ES-I3 (cell line): Measurements from ENCODE around the gene CD63.
"Not testable (repeated sequence)": the region's sequence is repeated elsewhere in the genome, so short reads cannot be mapped to it uniquely, and the experiment has no call there.

Source experiments
- H3K36me3 ChIP-seq: 2 replicates; pipeline ENCODE4 v1.6.1; 2013; ENCODE audit warnings: mild to moderate bottlenecking, low read length, control low read depth, moderate library complexity; ENCODE audit not compliant: insufficient read depth
- H3K4me1 ChIP-seq: 2 replicates; pipeline ENCODE4 v1.6.1; 2013; ENCODE audit warnings: mild to moderate bottlenecking, control low read depth, low read length; ENCODE audit not compliant: insufficient read depth
- H3K9ac ChIP-seq: 2 replicates; pipeline ENCODE4 v1.6.1; 2013; ENCODE audit warnings: low read depth, mild to moderate bottlenecking, low read length, moderate library complexity
- H3K9me3 ChIP-seq: 2 replicates; pipeline ENCODE4 v1.6.1; 2013; ENCODE audit warnings: mild to moderate bottlenecking, low read length, moderate library complexity; ENCODE audit not compliant: control insufficient read depth, insufficient read depth

CD63 gene, protein sequence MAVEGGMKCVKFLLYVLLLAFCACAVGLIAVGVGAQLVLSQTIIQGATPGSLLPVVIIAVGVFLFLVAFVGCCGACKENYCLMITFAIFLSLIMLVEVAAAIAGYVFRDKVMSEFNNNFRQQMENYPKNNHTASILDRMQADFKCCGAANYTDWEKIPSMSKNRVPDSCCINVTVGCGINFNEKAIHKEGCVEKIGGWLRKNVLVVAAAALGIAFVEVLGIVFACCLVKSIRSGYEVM

GRCh38 chr12:55728939-55729818, at the start of gene CD63:
CD63 (minus strand) TSS chr12:55729009; CDS start chr12:55728341, 668 bp downstream.
- H3K4me1 ChIP-seq = peaks cover 5% of the 10 kb centered on the region
- H3K9me3 ChIP-seq = no peaks in the 10 kb centered on the region
- H3K36me3 ChIP-seq = 0 out of 2 replicates have a peak, but pooled peaks cover 5% of the 10 kb centered on the region
- peak within 1 kb of the TSS; percentile 66 for H3K9ac ChIP-seq

DNA sequence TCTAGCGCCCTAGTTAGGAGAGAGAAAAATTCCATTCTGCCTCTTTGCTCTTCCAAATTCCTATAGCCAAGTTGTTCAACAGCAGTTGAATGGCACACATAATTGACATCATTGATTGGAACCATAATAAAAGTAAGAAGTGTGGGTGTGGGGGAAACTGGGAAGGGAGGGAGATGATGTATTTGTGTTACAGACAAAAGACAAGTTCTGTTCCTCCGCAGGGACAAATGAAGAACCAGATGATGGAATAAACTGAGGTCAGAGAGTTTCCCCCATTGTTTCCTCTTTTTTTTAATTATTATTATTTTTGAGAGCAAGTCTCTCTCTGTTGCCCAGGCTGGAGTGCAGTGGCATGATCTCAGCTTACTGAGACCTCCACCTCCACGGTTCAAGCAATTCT, 49.0 kb upstream of the CD63 start:
- H3K4me1 ChIP-seq = no peaks in the 10 kb centered on the region
- H3K36me3 ChIP-seq = peaks cover 8% of the 10 kb centered on the region
- H3K9me3 ChIP-seq = no peaks in the 10 kb centered on the region
- no peak overlapping the region for H3K9ac ChIP-seq

GRCh38 chr12:55771736-55772135, 42.9 kb upstream of the CD63 start:
- Histone ChIP-seq H3K9ac (no peak overlapping the region), H3K4me1 (no peaks in the 10 kb centered on the region), H3K9me3 (no peaks in the 10 kb centered on the region), H3K36me3 (no peaks in the 10 kb centered on the region; the same call in none of the 2 replicates)

- H3K9ac ChIP-seq = no peak overlapping the region
- H3K4me1 ChIP-seq = no peaks in the 10 kb centered on the region
- peaks cover 7% of the 10 kb centered on the region for H3K36me3 ChIP-seq
- no peaks in the 10 kb centered on the region for H3K9me3 ChIP-seq
Measured at GRCh38 chr12:55767156-55767555, 38.3 kb upstream of the CD63 start.

GRCh38 chr12:55765736-55766290, 37.0 kb upstream of the CD63 start:
- Histone ChIP-seq H3K36me3 (peaks cover 11% of the 10 kb centered on the region), H3K9ac (no peak overlapping the region), H3K9me3 (no peaks in the 10 kb centered on the region), H3K4me1 (no peaks in the 10 kb centered on the region)

- Histone ChIP-seq H3K4me1 (no peaks in the 10 kb centered on the region), H3K9ac (no peak overlapping the region), H3K9me3 (no peaks in the 10 kb centered on the region), H3K36me3 (peaks cover 25% of the 10 kb centered on the region)
Measured at GRCh38 chr12:55762646-55763045, 33.8 kb upstream of the CD63 start.

GRCh38 chr12:55760663-55761062, 31.9 kb upstream of the CD63 start:
- no peak overlapping the region for H3K9ac ChIP-seq
- peaks cover 25% of the 10 kb centered on the region for H3K36me3 ChIP-seq
- no peaks in the 10 kb centered on the region for H3K4me1 ChIP-seq
- H3K9me3 ChIP-seq = no peaks in the 10 kb centered on the region

DNA sequence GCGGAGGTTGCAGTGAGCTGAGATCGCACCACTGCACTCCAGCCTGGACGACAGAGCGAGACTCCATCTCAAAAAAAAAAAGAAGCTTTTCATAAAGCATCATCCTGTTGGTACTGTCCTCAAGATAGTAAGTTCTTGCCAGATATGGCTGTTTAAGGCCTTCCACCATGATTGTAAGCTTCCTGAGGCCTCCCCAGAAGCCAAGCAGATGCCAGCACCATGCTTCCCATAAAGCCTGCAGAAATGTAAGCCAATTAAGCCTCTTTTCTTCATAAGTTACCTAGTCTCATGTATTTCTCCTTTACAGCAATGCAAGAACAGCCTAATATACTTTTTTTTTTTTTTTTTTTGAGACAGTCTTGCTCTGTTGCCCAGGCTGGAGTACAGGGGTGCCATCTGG, 29.8 kb upstream of the CD63 start:
- H3K9ac ChIP-seq, H3K9me3 ChIP-seq, H3K4me1 ChIP-seq: not testable (repeated sequence)
- H3K36me3 ChIP-seq = peaks cover 27% of the 10 kb centered on the region

GRCh38 chr12:55757701-55758100, 28.9 kb upstream of the CD63 start:
- Histone ChIP-seq H3K36me3 (peaks cover 26% of the 10 kb centered on the region), H3K4me1 (no peaks in the 10 kb centered on the region), H3K9ac (no peak overlapping the region), H3K9me3 (no peaks in the 10 kb centered on the region)

DNA sequence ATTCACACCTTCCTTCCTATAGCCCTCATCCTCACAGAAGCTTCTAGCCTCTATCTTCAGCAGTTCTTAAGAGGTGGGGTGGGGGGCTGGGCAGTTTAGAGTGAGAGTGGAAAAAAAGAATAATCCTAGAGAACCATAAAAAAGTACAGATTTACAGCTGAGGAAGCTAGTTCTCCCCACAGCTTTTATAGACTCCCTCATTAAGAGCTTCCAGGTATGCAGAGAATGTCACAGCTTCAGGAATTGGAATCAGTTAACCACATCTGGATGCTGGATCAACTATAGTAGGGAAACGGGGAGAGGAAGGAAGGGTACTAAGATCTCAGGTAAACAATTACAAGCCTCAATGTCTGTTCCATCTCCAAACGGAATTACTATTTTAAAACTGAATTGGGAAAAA, 26.4 kb upstream of the CD63 start:
- H3K36me3 ChIP-seq = peaks cover 29% of the 10 kb centered on the region
- no peaks in the 10 kb centered on the region for H3K9me3 ChIP-seq
- no peak overlapping the region for H3K9ac ChIP-seq
- H3K4me1 ChIP-seq = no peaks in the 10 kb centered on the region; the same call in 1 of the 2 replicates

GRCh38 chr12:55748230-55748993, 19.6 kb upstream of the CD63 start:
- Histone ChIP-seq H3K4me1 (peaks cover 24% of the 10 kb centered on the region), H3K9me3 (no peaks in the 10 kb centered on the region), H3K9ac (no peak overlapping the region), H3K36me3 (peaks cover 11% of the 10 kb centered on the region; the same call in 1 of the 2 replicates)

- Histone ChIP-seq H3K36me3 (0 out of 2 replicates have a peak, but pooled peaks cover 3% of the 10 kb centered on the region), H3K9ac (no peak overlapping the region), H3K9me3 (no peaks in the 10 kb centered on the region), H3K4me1 (peaks cover 28% of the 10 kb centered on the region)
Measured at GRCh38 chr12:55746913-55747231, 18.1 kb upstream of the CD63 start.

GRCh38 chr12:55746174-55746912, 17.5 kb upstream of the CD63 start:
- Histone ChIP-seq H3K9ac (peak overlapping the region; percentile 50), H3K9me3 (no peaks in the 10 kb centered on the region), H3K36me3 (no peaks in the 10 kb centered on the region), H3K4me1 (peaks cover 29% of the 10 kb centered on the region)
